NT2/D1 (cell line): ENCODE results near the gene NRL.

ENCODE experiments used
- SUZ12 ChIP-seq: IDR thresholded peaks from 2 replicates; pipeline ENCODE4 v1.6.1; 2011; ENCODE audit not compliant: insufficient read length, insufficient read depth; ENCODE audit errors: extremely low read depth
- YY1 ChIP-seq: IDR thresholded peaks from 2 replicates; pipeline ENCODE4 v1.6.1; 2011; ENCODE audit not compliant: insufficient read length, insufficient read depth

GRCh38 chr14:24115422-24116127 lies 826 bp upstream of the NRL start:
- no peak for TF ChIP-seq SUZ12
- TF ChIP-seq YY1, result no peak
